Measurements from ENCODE around the gene XNDC1N. TPM values are rescaled to one million over a fixed set of nuclear protein-coding genes. Genes with fewer than 3 reads are reported as not detected.

Gene XNDC1N, protein sequence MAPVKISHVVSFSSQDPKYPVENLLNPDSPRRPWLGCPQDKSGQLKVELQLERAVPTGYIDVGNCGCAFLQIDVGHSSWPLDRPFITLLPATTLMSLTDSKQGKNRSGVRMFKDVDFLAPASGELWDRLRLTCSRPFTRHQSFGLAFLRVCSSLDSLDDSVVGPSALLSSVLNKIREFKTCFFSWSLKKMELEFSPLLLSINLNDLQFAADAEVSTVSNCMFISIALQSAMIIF
- total RNA-seq, result 1 to 10 TPM; 2.5 to 6.4 (median 4.3) TPM
- polyA plus RNA-seq, result 1 to 10 TPM; 2.1 to 3.8 TPM

DNA sequence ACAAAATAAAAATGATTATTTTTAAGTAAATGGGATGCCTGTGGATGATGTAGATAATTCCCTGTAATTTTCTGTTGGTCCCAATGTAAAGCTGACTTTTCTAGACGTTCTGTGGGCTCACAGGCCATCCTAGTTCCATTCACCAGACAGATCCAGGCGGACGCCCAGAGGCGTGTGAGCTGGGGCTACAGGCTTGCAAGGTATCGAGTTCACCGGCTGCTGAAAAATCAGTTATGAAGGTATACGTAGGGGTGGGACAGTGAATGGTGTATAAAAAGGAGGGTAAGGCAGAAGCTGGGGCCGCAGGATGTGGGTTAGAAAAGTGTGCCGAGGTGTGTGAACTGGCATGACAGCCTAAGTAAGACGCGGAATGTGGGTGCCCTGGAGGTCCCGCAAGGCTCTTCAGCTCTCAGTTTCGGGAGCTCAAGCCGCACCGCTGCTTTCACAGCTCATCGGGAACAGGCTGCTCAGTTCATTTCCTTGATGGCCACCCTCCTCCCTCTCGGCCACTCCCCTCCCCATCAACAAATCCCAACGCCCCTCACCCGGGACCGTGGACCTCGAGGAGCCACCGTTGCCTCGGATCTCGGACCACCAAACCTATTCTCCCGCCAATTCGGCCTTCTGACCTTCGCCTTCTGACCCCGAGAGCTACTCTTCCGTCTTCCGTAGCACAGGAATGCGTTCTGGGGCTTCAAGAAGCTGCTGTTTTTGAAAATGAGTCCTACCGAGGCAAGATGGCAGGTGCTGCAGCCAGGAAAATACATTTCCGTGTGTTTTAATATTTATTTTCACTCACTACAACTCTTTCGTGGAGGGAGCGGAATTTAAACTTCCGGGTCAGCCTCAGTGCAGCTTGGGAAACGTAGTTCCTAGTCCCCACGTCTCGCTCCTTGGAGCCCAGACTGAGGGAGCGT, at the start of gene XNDC1N:
XNDC1N (minus strand) TSS at position 775 of the 917 bp plus-strand sequence. CDS start 5,241 bp downstream, outside the sequence.
- DNase-seq, result peak in 5 of 6 donors; percentile 42 to 83 (median 66)
- peak within 1 kb of the TSS; percentile 50 to 80 (median 66) for H3K4me3 ChIP-seq
- H3K27ac ChIP-seq, result peak within 1 kb of the TSS; percentile 83 to 91 (median 84)
- peaks cover 5 to 28% (median 9%) of the 10 kb centered on the region in 3 donors for H3K4me1 ChIP-seq
- ATAC-seq, result peak; percentile 93 to 97 (median 94)
- TF ChIP-seq, protein P1, sequence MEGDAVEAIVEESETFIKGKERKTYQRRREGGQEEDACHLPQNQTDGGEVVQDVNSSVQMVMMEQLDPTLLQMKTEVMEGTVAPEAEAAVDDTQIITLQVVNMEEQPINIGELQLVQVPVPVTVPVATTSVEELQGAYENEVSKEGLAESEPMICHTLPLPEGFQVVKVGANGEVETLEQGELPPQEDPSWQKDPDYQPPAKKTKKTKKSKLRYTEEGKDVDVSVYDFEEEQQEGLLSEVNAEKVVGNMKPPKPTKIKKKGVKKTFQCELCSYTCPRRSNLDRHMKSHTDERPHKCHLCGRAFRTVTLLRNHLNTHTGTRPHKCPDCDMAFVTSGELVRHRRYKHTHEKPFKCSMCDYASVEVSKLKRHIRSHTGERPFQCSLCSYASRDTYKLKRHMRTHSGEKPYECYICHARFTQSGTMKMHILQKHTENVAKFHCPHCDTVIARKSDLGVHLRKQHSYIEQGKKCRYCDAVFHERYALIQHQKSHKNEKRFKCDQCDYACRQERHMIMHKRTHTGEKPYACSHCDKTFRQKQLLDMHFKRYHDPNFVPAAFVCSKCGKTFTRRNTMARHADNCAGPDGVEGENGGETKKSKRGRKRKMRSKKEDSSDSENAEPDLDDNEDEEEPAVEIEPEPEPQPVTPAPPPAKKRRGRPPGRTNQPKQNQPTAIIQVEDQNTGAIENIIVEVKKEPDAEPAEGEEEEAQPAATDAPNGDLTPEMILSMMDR (IDR thresholded peaks at IDR 0.05), result no peak
- WGBS, 2 donors, result 0% methylated on average over 40 of the region's 40 CpGs
- FAIRE-seq, result peak; percentile 9
- H3K9me3 ChIP-seq, result no peaks in the 10 kb centered on the region
- H3K27me3 ChIP-seq, result no peaks in the 10 kb centered on the region
- intact Hi-C loops (cut with DNase I), result no loop called here
- no peaks in the 10 kb centered on the region for H3K36me3 ChIP-seq

DNA sequence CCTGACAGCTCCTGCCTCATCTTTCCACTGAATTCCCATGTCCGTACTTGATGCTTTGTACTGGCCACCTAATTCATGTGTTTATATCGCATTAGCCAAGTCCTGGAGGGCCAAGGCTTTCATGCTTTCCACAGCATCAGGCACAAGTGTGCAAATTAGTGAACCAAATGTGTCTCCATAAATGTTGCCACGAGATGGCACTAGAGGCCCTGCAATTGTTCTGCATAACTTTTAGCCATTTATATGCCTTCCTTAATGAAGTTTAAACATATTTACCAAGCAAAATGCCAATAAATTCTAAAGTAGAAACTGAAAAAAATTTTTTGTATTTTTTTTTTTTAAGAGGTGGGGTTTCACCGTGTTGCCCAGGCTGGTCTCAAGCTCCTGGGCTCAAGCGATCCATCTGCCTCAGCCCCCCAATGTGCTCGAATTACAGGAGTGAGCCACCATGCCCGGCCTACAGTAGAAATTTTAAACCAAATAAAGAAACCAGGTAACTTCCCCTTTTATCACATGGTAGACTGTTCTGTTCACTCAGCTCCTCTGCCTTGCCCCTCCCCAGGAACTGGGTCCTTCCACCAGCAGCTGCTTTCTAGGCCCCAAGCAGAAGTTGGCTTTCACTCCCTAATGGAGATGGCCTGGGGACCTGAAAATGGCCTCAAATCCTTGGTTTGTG, 49.5 kb upstream of the XNDC1N start:
- TF ChIP-seq, protein P1 (IDR thresholded peaks at IDR 0.05), result peak; percentile 47 to 70 (median 61)
- Histone ChIP-seq H3K27ac (no peak overlapping the region), H3K4me3 (no peak overlapping the region), H3K9me3 (no peaks in the 10 kb centered on the region), H3K4me1 (no peaks in the 10 kb centered on the region), H3K27me3 (no peaks in the 10 kb centered on the region), H3K36me3 (peaks cover 0 to 4% (median 0%) of the 10 kb centered on the region in 3 donors)
- DNase-seq (peak in 1 of 6 donors; percentile 63), FAIRE-seq (no peak), ATAC-seq (peak; percentile 75 to 94 (median 88))
- intact Hi-C loops (cut with DNase I), result no loop called here
- 47 to 48% methylated on average over 7 of the region's 7 CpGs for WGBS, 2 donors

DNA sequence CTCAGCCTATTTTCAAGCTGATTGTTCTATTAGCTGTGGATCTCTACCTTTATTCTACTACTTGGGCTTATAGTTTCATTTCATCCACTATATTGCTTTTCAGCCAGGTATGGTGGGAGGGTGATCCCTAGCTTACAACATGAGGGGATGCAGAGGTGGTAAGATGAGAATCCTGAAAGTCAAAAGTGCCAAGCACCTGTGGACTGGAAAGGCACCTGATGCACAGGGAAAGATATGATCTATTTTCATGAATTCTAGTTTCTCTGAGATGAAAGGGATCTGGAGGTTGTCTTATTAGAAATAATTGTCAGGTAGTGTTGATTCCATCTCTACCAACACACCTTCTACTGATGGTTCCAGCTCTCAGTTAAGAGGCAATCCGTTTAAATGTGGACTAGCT, 48.7 kb upstream of the XNDC1N start:
- H3K4me1 ChIP-seq, result no peaks in the 10 kb centered on the region
- no peaks in the 10 kb centered on the region for H3K27me3 ChIP-seq
- FAIRE-seq (no peak), DNase-seq (no peak), ATAC-seq (no peak)
- no peak overlapping the region for H3K27ac ChIP-seq
- TF ChIP-seq, protein P1 (IDR thresholded peaks at IDR 0.05), result no peak
- H3K36me3 ChIP-seq, result peaks cover 0 to 4% (median 0%) of the 10 kb centered on the region in 3 donors
- H3K4me3 ChIP-seq, result no peak overlapping the region
- 44 to 58% methylated on average over 1 of the region's 1 CpG for WGBS, 2 donors
- intact Hi-C loops (cut with DNase I), result no loop called here
- no peaks in the 10 kb centered on the region for H3K9me3 ChIP-seq

DNA sequence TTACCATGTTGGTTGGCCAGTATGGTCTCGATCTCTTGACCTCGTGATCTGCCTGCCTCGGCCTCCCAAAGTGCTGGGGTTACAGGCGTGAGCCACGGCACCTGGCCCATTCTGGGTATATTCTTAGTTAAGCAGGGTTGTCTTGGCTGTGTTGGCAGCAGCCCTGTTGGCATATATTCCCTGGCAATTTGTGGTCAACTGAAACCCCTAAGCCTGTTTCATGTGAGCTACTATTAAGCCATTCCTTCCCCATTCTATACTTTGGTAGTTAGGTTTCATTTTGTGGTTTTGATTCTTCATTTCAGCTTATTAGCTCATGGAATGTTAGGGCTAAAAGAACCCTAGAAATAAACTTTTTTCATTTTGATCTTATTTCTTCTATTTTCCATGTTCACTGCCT, 48.2 kb upstream of the XNDC1N start:
- FAIRE-seq, result no peak
- TF ChIP-seq, protein P1 (IDR thresholded peaks at IDR 0.05), result no peak
- H3K27ac ChIP-seq, result no peak overlapping the region
- ATAC-seq, result no peak
- peaks cover 0 to 4% (median 0%) of the 10 kb centered on the region in 3 donors for H3K36me3 ChIP-seq
- WGBS, 2 donors, result 86 to 91% methylated on average over 5 of the region's 5 CpGs
- no peaks in the 10 kb centered on the region for H3K27me3 ChIP-seq
- no peak overlapping the region for H3K4me3 ChIP-seq
- no peak for DNase-seq
- H3K4me1 ChIP-seq, result no peaks in the 10 kb centered on the region
- intact Hi-C loops (cut with DNase I), result no loop called here
- H3K9me3 ChIP-seq, result no peaks in the 10 kb centered on the region

All from pancreas (tissue), 10 donors.